ENCODE results near the gene HS3ST3B1.

Gene HS3ST3B1

DNA sequence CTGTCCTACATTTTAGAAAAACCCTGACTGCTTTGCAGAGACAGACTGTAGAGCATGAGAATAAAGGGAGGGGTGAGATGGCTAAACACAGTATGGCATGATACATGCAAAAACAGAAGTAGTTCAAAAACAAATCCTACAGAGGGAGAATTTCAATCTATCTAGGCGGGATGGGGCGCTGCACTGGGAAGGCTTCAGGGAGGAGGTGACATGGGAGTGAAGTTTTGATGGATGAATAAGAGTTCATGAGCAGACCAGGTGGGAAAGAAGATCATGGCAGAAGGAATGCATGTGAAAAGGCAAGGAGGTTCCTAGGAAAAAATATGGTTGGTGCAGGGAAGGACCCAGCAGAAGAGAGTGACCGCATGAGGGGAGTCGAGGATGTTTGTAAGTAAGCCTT lies 19.2 kb downstream of the HS3ST3B1 start:
- no peak for DNase-seq
- intact Hi-C loops (cut with DNase I) = no loop called here

- DNase-seq = no peak
- intact Hi-C loops (cut with DNase I) = no loop called here
Observed at GRCh38 chr17:14320734-14321475, 20.0 kb downstream of the HS3ST3B1 start.

DNA sequence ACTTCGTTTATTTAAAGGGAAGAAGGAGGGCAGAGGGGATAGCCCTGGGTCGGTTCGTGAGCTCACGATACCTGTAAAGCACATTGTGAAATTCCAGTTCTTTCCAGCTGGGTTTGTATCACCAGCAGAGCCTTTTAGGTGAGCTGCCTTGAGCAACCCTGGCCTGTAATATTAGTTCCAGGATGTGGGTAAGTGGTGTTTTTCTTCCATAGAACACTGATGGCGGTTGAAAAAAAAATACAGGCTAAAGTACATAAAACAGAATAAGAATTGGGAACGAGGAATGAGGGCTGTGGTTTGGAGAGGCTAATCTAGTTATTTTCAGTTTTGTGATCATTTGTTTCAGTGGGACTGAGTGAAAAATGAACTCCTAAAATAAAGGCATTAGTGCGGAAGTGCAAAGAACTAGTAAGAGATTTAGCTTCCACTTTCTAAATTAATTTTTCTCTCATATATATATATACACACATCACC lies 20.6 kb downstream of the HS3ST3B1 start:
- DNase-seq = no peak
- intact Hi-C loops (cut with DNase I) = no loop called here

- no peak for DNase-seq
Observed at GRCh38 chr17:14321980-14322776, 21.3 kb downstream of the HS3ST3B1 start.

DNA sequence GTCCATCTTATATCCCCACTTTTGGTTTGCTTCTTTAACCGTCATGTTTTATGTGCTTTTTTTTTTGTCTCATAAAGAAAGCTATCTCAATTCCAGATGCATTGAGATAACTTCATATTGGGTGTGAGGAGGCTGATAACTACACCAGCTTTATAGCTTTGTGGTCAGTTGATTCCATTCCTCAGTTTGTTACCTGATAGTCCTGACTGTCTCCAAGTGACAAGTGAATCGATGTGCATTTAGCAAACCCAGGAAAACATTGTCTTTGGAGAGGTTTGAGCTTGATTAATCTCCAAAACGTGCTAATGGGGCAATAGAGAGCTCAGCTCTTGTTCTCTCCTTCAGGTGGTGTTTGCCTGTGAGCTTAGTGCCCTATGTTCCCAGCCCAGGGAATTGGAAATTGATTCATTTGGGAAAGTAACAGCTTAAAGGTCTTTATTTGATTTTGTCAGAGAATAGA lies 22.7 kb downstream of the HS3ST3B1 start:
- intact Hi-C loops (cut with DNase I) = no loop called here
- no peak for DNase-seq

More at GRCh38 chr17:14321980-14322776, 21.3 kb downstream of the HS3ST3B1 start:
- intact Hi-C loops (cut with DNase I) = no loop called here

DNA sequence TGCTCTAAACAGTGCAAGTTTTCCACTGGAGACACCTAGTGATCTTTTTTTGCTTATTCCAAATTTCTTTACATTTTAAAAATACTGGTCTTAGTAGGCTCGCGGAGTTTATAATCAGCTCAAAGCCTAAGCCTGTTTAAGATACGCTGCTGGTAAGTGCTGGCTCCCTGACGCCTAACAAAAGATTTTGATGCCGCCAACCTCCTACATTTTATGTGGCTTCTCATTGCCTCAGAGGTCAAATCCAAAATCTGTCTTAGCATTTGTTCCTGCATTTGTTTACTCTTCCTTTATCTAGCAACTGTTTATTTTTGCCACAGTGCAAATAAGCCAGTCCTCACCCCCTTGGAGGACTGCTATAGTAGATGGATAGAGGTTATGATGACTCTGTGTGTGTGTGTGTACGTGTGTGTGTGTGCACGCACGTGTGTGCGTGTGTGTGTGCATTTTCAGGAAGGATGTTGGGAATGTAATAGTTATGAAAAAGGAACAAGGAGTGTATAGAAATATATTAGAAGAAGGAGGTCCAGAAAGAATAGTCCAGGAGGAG lies 24.8 kb downstream of the HS3ST3B1 start:
- no peak for DNase-seq
- intact Hi-C loops (cut with DNase I) = no loop called here

GRCh38 chr17:14329900-14330491 lies 29.1 kb downstream of the HS3ST3B1 start:
- DNase-seq = no peak
- intact Hi-C loops (cut with DNase I) = no loop called here

DNA sequence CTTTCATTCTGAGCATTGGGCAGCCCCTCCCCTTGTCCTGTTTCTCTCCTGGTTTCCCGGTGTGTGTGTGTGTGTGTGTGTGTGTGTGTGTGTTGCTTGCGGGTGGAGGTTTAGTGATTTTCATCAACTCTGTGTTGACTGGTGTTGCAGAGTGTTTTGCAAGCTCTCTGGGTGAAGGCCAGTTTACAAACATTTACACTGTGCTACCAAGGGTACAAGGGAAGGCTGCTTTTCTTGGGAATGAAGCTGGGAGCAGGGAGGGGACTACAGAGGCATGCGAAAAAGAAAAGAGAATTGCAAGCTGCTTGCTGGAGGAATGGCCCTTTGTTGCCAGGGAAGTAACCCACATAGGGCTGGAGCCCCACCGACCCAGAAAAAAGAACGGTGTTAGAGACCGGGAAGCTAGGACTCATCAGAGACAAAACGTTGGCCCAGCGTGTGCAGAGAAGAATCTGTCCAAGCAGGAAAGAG lies 29.6 kb downstream of the HS3ST3B1 start:
- intact Hi-C loops (cut with DNase I) = no loop called here
- no peak for DNase-seq

DNA sequence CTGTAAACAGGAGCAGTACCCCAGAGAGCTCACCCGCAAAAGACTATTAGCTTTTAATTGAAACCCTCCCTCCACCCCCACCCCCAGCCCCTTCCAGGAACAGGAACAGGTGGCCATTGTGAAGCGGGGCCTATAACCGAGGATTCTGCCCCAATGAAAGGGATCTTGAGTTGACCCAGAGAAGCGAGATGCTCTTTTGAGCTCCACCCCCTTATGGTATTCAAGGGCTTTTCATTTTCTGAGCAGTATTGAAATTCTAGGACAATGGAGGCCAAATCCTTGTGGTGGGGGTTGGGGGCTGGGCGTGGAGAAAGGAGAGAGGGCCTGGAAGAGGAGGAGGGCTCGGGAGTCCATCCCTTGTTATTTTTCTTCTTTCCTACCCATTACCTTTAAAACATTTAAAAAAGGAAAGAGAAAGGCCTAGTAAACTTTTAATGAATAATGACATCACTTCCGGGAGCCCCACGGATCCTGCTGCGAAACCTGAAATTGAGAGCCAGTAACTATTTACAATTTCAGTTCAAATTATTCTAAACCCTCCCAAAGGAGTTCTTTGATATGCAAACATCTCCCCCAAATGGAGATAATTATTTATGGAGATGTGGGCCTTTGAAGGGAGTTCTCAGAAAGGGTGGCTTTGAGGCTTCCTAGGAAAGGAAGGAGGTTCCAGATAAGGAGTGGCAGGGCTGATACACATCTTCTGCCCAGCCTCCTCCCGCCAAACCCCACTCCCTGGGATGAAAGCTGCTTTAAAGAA lies 30.5 kb downstream of the HS3ST3B1 start:
- intact Hi-C loops (cut with DNase I) = no loop called here
- DNase-seq = no peak

GRCh38 chr17:14331982-14332298 lies 31.1 kb downstream of the HS3ST3B1 start:
- intact Hi-C loops (cut with DNase I) = no loop called here
- no peak for DNase-seq

GRCh38 chr17:14332331-14332730 lies 31.4 kb downstream of the HS3ST3B1 start:
- no peak for DNase-seq
- intact Hi-C loops (cut with DNase I) = no loop called here

- DNase-seq = no peak
- intact Hi-C loops (cut with DNase I) = no loop called here
Observed at GRCh38 chr17:14333506-14333905, 32.6 kb downstream of the HS3ST3B1 start.

- intact Hi-C loops (cut with DNase I) = no loop called here
- DNase-seq = no peak
Observed at GRCh38 chr17:14334276-14334840, 33.5 kb downstream of the HS3ST3B1 start.

DNA sequence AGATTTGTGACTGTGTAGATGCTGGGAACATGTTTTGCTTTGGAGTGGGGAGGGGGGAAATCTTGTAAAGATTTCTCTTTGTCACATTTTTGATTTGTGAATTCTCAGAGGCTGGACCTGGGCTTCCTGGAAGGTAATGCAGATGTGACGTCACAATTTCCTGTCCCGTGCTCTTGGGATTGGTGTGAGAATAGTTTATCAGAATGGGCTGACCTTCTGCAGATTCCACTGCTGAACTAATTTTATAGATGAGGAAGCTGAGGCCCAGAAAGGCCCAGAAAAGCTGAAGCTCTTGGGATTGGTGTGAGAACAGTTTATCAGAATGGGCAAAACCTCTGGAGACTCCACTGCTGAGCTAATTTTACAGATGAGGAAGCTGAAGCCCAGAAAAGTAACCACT lies 34.0 kb downstream of the HS3ST3B1 start:
- intact Hi-C loops (cut with DNase I) = no loop called here
- DNase-seq = no peak

DNA sequence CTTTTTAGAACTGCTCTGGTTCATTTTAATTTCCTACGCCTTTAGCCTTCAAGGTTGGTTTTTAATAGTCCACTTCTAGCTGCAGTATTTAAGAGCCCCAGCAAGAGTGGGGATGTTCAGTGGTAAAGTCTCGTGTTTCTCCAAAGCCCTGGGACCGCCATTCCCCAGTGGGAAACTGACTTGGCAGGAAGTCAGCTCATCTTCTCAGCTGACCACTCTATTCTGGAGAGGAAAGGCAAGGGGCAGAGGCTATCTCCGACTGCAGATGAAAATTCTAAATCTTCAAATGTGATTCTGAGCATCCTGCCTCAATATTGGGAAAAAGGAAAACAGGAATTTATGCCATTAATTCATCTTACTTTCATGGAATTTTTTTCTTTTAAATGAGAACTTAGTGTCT lies 35.5 kb downstream of the HS3ST3B1 start:
- intact Hi-C loops (cut with DNase I) = no loop called here
- no peak for DNase-seq

GRCh38 chr17:14337596-14338079 lies 36.8 kb downstream of the HS3ST3B1 start:
- intact Hi-C loops (cut with DNase I) = no loop called here
- DNase-seq = no peak

GRCh38 chr17:14340857-14341754 lies 40.2 kb downstream of the HS3ST3B1 start:
- no peak for DNase-seq
- intact Hi-C loops (cut with DNase I) = no loop called here

DNA sequence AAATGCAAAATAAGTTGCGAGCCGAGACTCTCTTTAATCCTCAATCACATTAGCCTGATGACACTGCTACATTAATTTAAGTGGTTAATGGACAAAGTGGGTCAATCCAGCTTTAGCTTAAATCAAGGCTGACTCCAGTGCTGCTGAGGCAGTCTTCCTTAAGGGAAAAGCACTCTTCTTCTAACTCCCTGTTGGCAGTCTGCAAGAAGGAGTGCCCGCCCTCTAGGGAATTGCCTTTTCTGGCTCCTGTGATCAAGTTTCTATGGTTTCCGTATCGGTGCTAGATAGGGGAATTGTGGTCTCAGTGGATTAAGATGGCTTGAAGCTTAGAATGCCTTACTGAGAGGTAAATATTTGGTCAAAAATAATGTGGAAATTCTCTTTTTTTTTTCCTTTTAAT lies 41.0 kb downstream of the HS3ST3B1 start:
- no peak for DNase-seq
- intact Hi-C loops (cut with DNase I) = no loop called here

DNA sequence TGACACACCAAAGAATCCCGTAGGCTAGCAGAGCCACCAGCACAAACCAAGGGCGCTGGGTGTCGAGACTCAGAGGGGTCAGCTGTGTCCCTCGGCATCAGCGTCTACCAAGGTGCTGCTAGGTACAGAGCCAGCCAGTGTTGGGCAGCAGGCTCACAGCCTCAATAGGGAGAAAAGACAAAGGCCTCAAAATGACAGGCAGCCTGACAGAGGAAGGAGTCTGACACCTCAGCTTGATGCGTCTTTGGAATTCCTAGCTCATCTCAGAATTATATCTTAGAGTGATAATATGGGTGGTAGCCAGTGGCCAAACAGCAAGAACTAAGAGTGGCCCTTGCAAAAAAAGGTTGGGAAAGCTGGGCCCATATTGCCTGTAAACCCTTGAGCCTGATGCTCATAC lies 45.9 kb downstream of the HS3ST3B1 start:
- no peak for DNase-seq
- intact Hi-C loops (cut with DNase I) = no loop called here
